Measurements from ENCODE around the gene FARSA.
"Not testable (repeated sequence)": the region's sequence is repeated elsewhere in the genome, so short reads cannot be mapped to it uniquely, and the experiment has no call there.

Gene FARSA

DNA sequence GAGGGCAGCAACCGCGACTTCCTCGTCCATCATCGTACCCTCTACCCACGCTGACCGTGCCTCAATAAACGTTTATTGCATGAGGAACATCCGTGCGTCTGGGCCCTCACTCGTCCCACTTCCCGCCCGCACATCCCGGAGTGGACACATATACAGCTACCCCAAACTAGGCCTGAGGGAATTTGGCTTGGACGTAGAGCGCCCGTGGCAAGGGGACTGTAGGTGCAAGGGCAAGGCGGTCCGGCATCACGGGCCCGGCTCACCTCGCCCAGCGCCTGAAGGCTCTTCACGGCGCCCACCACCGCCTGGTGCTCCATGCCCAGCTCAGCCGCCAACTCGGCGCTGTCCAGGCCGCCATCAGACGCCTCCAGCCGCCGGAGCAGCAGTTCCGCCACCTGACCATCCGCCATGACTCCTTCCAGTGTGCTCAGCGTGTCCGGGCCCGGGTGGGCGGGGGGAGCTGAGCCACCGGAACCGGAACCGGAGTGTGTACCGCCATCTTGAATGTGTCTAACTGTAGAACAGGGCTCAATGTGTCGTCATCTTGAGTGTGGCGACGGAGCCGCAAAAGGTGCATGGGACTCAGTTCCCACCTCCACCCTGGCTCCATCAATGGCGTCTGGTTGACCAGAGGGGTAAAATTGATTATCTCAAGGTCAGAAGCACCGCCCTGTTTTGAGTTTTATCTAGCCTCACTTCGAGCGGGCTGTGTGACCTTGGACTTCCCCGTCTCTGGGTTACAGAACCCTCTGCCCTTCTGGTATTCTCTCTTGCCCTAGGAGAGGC lies at the start of gene FARSA:
Gene FARSA (minus strand): TSS at position 425 of the 786 bp plus-strand sequence. CDS start 15 bp downstream, at position 410.
- peak; percentile 94 for DNase-seq

DNA sequence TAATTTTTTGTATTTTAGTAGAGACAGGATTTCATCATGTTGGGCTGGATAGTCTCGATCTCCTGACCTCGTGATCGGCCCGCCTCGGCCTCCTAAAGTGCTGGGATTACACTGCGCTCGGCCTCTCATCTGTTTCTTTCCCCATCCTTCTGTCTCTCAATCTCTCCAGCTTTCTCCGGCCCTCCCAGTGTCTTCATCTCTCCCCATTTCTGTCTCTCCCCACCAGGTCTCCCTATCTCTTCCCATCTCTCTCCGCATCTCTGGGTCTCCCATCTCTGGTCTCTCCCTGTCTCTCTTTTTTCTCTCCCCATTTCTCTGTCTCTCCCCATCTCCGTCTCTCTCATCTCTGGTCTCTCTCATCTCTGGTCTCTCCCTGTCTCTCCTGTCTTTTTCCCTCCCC lies 49.6 kb upstream of the FARSA start:
- DNase-seq = no peak

DNA sequence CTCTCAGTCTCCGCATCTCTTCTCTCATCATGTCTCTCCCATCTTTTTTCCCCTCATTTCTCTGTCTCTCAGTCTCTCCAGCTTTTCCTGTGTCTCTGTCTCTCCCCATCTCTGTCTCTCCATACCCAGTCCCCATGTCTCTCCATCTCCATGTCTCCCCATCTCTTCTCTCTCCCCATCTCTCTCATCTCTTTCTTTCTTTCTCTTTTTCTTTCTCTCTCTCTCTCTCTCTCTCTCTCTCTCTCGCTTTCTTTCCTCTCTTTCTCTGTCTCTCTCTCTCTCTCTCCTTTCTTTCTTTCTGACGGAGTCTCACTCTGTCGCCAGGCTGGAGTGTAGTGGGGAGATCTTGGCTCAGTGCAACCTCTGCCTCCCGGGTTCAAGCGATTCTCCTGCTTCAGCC lies 49.1 kb upstream of the FARSA start:
- DNase-seq = no peak

DNA sequence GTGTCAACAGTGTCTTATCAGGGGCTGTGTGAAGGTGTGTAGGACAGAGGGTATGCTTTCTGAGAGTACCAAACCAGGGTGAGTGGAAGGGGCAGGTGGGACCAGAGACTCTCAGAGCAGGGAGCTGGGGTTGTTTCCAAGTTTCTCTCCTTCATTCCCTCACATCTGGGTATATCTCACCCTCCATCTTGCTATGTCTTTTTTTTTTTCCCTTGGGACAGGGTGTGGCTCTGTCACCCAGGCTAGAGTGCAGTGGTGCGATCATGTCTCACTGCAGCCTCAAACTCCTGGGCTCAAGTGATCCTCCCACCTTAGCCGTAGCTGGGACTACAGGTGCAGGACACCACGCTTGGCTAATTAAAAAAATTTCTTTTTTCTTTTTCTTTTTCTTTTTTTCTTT lies 46.5 kb upstream of the FARSA start:
- no peak for DNase-seq

DNA sequence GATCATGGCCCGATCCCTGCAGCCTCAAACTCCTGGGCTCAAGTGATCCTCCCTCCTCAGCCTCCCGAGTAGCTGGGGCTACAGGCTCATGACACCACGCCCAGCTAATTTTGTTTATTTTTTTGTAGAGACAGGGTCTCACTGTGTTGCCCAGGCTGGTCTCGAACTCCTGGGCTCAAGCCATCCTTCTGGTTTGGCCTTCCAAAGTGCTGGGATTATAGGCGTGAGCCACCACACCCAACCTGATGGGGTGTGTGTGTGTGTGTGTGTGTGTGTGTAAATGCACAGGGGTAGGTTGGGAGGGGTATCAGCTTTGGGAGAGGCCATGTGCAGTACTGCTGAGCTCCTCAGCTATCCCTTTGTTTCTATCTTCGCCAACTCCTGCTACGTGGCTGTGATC lies 42.6 kb upstream of the FARSA start:
- not testable (repeated sequence) for DNase-seq

DNA sequence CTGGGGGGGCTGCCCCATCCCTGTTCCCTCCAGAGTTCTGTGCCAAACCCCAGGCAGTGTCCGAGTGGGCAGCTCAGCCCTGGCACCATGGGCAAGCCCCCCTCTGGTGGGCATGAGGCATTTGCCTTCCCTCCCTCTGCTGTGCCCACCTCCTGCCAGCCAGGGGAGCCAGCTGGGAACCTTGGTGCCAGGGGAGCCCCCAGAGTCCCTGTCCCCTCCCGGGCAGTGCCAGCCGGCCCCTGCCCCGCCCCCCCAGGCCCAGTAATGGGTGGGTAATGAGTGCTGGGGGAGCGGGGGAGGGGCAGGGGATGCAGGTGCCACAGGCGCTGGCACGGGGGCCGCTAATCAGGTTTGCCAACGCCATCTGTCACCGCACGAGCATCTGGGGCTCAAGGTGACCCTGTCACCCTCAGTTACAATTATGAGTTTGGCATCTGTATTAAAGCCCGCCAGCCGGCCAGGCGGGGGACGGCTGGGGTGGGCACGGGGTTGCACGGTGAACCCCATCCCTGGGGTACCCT lies 41.8 kb upstream of the FARSA start:
- DNase-seq = no peak

DNA sequence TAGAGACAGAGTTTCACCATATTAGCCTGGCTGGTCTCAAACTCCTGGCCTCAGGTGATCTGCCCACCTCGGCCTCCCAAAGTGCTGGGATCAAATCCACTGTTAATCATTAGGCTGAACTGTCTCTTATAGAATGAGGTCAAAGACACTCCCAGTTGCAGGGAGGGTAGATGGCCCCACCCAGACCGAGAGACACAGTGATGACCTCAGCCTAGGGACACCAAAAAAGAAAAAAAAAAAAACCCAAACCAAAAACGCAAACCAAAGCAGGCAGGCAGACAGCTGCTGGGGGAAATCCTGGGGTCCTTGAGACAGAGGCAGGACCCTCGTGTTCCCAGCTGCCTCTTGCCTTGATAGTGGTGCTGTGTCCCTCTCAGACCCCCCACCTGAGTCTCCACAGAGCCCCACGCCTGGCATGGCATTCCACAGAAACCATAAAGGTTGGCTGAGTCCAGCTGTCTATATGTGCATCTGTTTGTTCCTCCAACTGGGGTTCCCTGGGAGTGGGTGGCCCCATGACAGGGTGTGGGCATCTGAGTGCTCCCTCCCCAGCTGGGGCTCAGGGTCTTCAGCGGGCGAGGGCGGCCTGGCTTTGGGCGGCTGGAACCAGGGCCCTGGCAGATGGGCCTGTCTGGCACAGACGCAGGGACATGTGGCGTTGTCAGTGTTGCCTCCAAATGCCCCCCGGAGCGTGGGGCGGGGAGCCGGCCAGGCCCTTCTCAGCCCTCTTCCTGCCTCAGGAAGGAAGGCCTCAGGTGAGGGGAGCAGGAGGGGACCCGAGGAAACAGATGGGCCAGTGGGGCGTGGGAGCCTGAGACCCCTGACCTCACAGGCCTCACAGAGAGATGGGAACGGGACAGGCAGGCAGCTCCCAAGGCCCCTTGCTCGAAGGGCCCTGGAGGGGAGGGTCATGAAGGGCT lies 41.0 kb upstream of the FARSA start:
- peak; percentile 14 for DNase-seq

DNA sequence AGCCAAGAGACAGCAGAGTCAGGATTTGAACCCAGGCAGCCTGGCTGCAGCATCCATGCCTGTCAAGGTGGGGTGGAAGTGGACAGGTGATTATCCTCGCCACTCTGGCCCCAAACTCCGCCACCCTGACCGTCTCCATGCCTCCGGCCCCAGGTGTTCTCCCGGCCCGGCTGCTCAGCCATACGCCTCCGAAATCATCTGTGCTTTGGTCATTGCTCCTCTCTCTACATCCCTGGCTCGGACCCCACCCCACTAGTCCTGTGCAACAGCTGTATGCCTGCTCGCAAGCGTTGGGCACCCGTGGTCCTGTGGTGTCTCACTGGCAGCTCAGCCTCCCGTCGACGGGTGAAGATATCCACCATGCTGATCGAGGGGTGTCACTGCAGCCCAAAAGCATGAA lies 39.7 kb upstream of the FARSA start:
- DNase-seq = no peak

DNA sequence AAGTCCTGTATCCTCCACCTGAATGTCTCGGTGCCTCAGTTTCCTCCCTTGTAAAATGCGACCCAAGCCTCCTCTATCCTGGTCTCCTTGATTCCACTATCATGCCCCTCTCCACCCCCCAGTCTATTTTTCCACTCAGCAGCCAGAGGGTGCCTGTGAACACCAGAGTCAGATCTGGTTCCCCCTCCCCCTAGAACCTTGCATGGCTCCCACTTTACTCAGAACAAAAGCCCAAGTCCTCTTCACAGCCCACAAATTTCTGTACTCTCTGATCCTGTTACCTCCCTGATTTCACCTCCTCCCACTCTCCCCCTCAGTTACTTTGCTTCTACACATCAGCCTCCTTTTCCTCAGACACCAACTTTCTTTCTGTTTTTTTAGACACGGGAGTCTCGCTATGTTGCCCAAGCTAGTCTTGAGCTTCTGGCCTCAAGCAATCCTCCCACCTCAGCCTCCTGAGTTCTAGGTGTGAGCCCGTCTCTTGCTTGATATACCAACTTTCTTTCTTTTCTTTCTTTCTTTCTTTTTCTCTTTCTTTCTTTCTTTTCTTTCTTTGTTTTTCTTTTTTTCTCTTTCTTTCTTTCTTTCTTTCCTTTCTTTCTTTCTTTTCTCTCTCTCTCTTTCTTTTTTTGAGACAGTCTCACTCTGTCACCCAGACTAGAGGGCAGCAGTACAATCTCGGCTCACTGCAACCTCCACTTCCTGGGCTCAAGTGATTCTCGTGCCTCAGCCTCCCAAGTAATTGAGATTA lies 36.7 kb upstream of the FARSA start:
- DNase-seq = no peak

DNA sequence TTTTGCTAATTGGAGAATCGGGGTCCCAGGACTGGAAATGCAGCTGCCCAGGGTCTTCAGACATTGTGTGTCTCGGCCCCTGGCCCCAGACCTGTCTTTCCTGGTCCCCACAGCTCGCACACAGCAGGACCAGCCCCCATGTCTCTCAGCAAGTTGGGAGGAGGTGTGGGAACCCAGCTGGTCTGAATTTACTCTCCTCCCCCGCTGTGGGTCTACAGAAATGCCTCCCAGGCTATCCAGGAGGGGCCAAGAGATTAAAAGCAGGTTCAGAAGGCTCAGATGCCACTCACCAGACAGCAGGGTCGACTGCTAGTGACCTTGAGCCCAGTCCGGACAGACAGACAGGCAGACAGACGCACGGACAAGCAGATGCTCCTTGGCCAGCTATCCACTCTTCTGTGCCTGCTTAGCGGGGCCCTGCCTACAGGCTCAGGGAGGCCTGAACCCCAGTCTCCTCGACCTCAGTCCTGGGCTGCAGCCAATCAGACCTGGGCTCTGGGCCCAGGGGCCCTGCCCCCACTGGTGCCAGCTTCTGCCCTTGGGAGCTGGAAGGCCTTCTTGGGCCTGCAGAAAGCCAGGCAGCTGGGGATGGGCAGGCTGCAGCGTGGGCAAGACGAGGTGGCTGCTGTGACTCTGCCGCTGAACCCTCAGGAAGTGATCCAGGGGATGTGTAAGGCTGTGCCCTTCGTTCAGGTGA lies 35.9 kb upstream of the FARSA start, which contains the start of gene DAND5:
Gene DAND5 (plus strand): TSS at position 285 of the 697 bp plus-strand sequence. CDS start 85 bp downstream, at position 370.
- no peak for DNase-seq

DNA sequence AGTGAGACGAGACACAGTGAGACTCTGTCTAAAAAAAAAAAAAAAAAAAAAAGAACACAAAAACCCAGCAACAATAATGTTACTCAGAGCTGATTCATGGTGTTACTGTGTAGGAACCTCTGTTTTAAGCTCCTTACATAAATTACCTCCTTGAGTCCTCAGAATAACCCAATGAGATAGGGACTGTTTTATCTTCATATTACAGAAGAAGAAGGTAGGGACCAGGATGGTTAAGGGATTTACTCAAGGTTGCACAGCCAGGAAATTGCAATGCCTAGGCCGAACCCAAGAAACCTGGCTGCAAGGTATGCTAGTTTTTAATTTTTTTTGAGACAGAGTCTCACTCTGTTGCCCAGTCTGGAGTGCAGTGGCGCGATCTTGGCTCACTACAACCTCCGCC lies 34.4 kb upstream of the FARSA start:
- DNase-seq = no peak

DNA sequence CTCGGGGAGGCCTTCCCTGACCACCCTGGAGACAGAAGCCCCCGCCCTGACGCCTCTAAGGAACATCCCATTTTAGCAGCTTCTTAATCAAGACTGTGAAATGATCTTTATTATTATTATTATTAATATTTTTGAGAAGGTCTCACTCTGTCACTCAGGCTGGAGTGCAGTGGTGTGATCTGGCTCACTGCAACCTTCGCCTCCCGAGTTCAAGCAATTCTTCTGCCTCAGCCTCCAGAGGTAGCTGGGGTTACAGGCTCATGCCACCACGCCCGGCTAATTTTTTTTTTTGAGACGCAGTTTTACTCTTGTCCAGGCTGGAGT lies 32.3 kb upstream of the FARSA start:
- no peak for DNase-seq

DNA sequence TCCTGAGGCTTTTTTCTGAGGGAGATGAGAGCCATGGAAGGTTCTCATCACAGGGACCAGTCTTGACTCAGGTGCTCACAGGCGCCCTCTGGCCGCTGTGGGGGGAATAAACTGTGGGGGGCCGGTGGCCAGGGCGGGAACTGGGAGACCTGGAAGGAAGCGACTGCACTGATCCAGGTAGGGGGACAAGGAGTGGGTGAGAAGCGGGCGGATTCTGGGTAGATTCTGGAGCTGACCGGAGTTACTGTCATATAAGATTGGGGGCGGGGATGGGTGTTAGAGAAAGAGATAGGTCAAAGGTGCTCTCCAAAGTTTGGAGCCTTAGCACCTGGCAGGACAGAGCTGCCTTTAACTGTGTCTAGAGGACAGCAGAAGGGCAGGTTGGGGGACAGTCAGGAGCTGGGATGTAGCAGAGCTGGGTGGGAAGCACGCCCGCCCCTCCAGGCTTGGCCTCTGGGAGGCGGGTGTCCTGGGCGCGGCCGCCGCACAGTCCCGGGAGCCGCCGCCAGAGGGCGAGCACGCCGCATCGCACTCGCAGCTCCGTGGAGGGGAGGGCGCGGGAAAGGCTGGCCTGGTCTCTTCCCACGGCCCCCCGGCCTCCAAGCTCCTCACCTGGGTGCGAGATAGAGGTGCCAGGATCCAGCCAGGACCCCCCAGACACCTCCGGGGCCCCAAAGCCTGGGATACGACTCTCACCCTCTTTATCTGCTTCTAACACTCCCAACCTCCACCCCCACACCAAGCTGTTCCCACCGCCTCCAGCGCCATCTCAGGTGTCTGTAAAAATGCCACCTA lies 31.7 kb upstream of the FARSA start:
- peak; percentile 68 for DNase-seq

DNA sequence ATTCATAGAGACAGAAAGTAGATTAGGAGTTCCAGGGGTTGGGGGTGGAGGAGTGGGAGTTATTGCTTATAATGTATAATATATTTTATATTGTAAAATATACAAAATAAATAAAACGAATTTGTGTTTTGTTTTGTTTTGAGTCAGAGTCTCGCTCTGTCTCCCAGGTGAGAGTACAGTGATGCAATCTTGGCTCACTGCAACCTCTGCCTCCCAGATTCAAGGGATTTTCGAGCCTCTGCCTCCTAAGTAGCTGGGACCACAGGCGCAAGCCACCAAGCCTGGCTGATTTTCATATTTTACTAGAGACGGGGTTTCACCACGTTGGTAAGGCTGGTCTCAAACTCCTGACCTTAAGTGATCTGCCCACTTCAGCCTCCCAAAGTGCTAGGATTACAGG lies 26.0 kb upstream of the FARSA start:
- DNase-seq = no peak

DNA sequence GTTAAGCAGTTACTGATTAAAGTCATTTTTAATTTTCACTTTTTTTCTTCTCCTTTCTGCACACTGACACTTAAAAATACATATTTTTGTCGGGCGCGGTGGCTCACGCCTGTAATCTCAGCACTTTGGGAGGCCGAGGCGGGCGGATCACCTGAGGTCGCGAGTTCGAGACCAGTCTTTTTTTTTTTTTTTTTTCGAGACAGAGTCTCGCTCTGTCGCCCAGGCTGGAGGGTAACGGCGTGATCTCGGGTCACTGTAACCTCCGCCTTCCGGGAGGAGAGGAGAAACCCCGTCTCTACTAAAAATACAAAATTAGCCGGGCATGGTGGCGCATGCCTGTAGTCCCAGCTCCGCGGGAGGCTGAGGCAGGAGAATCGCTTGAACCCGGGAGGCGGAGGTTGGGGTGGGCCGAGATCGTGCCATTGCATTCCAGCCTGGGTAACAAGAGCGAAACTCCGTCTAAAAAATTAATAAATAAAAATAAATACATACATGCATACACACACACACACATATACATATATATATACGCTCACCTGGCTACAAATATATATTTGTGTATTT lies 24.0 kb upstream of the FARSA start:
- not testable (repeated sequence) for DNase-seq

DNA sequence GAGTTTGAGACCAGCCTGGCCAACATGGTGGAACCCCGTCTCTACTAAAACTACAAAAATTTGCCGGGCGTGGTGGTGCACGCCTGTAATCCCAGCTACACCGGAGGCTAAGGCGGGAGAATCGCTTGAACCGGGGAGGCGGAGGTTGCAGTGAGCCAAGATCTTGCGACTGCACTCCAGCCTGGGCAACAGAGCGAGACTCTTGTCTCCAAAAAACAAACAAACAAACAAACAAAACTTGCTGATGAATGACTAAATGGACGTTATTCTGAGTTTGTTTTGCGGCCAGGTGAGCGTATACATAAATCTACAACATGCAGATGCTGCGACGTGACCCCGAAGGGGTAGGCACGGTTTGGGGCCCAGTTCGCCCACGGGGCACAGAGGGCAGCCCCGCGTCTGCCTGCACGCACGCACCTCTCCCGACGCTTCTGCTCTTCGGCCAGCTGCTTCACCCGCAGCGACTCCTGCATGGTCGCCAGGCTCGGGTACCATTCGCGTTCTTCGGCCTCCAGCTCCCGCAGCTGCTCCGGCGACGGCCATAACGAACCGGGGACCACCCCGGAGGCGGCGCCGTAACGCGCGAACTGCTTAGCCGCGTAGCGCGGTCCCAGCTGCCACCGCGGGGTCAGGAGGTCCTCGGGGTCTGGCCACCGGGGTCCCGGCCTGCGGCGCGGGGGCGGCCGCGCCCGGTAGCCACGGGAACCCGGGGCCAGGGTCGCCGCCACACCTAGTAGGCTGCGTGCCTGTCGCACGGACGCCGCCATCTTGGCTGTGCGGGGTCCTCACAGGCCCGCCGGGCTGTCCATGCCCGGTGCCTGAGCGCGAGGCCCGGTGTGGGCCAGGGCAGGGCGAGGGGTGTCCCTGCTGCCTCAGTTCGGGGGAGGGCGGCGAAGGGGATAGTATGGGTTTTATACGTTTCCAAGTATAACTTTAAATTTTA lies 23.2 kb upstream of the FARSA start, which contains the start of gene GADD45GIP1:
Gene GADD45GIP1 (minus strand): TSS at position 778 of the 943 bp plus-strand sequence. CDS start 11 bp downstream, at position 767.
- peak; percentile 77 for DNase-seq

DNA sequence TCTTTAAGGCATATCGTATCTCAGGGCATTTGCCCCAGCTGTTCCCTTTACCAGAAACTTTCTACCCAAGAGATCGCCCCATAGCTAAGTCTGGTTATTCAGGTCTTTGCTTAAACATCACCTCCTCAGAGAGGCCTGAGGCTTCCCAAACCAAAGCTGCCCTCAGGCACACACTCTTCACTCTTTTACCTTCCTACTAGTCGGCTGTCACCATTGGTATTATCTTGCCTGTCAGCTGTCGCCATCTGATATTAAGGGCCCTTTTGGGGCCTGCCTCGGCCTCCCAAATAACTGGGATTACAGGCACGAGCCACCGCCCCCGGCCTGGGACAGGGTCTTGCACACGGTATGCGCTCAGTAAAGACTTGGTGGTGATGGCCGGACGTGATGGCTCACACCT lies 22.5 kb upstream of the FARSA start:
- no peak for DNase-seq

DNA sequence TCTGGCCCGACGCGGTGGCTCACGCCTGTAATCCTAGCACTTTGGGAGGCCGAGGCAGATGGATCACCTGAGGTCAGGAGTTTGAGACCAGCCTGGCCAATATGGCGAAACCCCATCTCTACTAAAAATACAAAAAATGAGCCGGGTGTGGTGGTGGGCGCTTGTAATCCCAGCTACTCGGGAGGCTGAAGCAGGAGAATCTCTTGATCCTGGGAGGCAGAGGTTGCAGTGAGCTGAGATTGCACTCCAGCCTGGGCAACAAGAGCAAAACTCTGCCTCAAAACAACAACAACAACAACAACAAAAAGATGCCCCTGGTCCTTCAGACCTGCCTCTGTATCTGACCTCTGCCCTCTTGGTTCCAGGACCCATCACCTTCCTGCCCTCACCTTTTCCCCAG lies 22.1 kb upstream of the FARSA start:
- not testable (repeated sequence) for DNase-seq

DNA sequence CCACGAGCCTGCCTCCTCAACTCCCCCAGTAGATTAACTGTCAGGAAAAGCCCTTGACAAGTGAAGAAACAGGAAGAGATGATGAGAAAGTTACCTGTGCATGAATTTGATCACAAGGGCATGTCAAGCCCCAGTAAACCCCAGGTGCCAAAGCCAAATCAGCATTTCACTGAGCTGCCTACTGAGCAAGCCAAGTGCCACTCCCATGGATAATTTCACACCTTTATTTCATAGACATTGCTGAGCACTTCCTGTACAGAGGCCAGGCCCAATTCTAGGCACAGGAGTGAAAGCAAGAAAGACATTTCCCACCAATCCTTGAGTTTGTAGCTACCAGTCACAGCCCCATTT lies 21.1 kb upstream of the FARSA start:
- DNase-seq = no peak
